Naive thymus-derived CD4-positive, alpha-beta T cell (primary cell): ENCODE measurements around the gene MRPL55. TPM values are rescaled to one million over a fixed set of nuclear protein-coding genes. Genes with fewer than 3 reads are reported as not detected.

ENCODE experiments used
- ATAC-seq: fragments of 150-1000 bp; cut with Tn5 transposase; 2 replicates; pipeline ENCODE4 v1.10.0; 2021; ENCODE audit warnings: mild to moderate bottlenecking, moderate library complexity
- CTCF ChIA-PET: fragments of 350-600 bp; sonication (Branson Sonifier 250); formaldehyde crosslinking; loops from one replicate; lab custom pipeline; 2021; ENCODE audit warnings: antibody characterized with exemption; lab: Charles Lee
- POLR2A ChIA-PET: fragments of 350-600 bp; sonication (Branson Sonifier 250); formaldehyde crosslinking; loops from one replicate; lab custom pipeline; 2021; ENCODE audit warnings: antibody characterized with exemption, inconsistent platforms; lab: Charles Lee
- DNase-seq, 9 donors: peaks; one replicate each; pipeline versions ENCODE4 v3.0.0 to v3.0.0-alpha.2; 2020 to 2022; ENCODE audit warnings: mixed read lengths in 1 of 9
- H3K27ac ChIP-seq: one replicate; pipeline ENCODE4 v1.7.0; 2013; ENCODE audit warnings: mild to moderate bottlenecking, low read depth, low read length, moderate library complexity
- H3K27me3 ChIP-seq, 2 donors: one replicate each; pipeline ENCODE4 v1.7.0; 2013; ENCODE audit warnings: low read length in 2 of 2, mild to moderate bottlenecking in 2 of 2, moderate library complexity in 2 of 2; ENCODE audit not compliant: control insufficient read depth in 2 of 2, insufficient read depth in 2 of 2
- H3K36me3 ChIP-seq, 3 experiments: 1 replicate in 2 of 3; 2 replicates in 1 of 3; pipeline ENCODE4 v1.7.0; 2013; ENCODE audit warnings: low read length in 3 of 3, mild to moderate bottlenecking in 3 of 3, moderate library complexity in 1 of 3; ENCODE audit not compliant: insufficient read depth in 3 of 3, control insufficient read depth in 2 of 3
- H3K4me1 ChIP-seq, 2 donors: one replicate each; pipeline ENCODE4 v1.7.0; 2013; ENCODE audit warnings: low read length in 2 of 2, mild to moderate bottlenecking in 2 of 2, moderate library complexity in 1 of 2; ENCODE audit not compliant: control insufficient read depth in 2 of 2, insufficient read depth in 2 of 2
- H3K4me3 ChIP-seq: 2 replicates; pipeline ENCODE4 v1.7.0; 2013; ENCODE audit warnings: mild to moderate bottlenecking, low read length
- H3K9me3 ChIP-seq, 3 experiments: 1 replicate in 2 of 3; 2 replicates in 1 of 3; pipeline ENCODE4 v1.7.0; 2013; ENCODE audit warnings: low read length in 3 of 3; ENCODE audit not compliant: control insufficient read depth in 2 of 3
- H3K27ac Mint-ChIP-seq, 9 donors: one replicate each; pipeline ENCODE4 v1.8.0; 2020 to 2022; ENCODE audit warnings: mixed read lengths in 9 of 9, mild to moderate bottlenecking in 8 of 9, moderate library complexity in 5 of 9, inconsistent platforms in 2 of 9
- H3K27me3 Mint-ChIP-seq, 5 donors: one replicate each; pipeline ENCODE4 v1.8.0; 2021 to 2022; ENCODE audit warnings: mixed read lengths in 5 of 5, mild to moderate bottlenecking in 1 of 5
- H3K36me3 Mint-ChIP-seq, 5 donors: one replicate each; pipeline ENCODE4 v1.8.0; 2020 to 2022; ENCODE audit warnings: mixed read lengths in 5 of 5, mild to moderate bottlenecking in 3 of 5, inconsistent platforms in 1 of 5
- H3K4me1 Mint-ChIP-seq, 7 donors: one replicate each; pipeline ENCODE4 v1.8.0; 2020 to 2022; ENCODE audit warnings: mixed read lengths in 7 of 7, mild to moderate bottlenecking in 3 of 7, inconsistent platforms in 1 of 7
- H3K4me3 Mint-ChIP-seq, 10 donors: one replicate each; pipeline ENCODE4 v1.8.0; 2020 to 2022; ENCODE audit warnings: mild to moderate bottlenecking in 10 of 10, mixed read lengths in 10 of 10, moderate library complexity in 6 of 10, inconsistent platforms in 2 of 10
- H3K9me3 Mint-ChIP-seq, 11 donors: one replicate each; pipeline ENCODE4 v1.8.0; 2020 to 2022; ENCODE audit warnings: mixed read lengths in 11 of 11, mild to moderate bottlenecking in 4 of 11, inconsistent platforms in 1 of 11, moderate library complexity in 1 of 11
- intact Hi-C, 2 donors: fragments of 100-400 bp; cut with micrococcal nuclease; formaldehyde crosslinking; loops; one replicate each; pipeline ENCODE4 v1.15.1; 2023
- polyA plus RNA-seq, 2 donors: library from polyadenylated mRNA; unstranded; fragments of 300-500 nt; fragmentation: Illumina TruSeq; gene quantifications; one replicate each; pipeline ENCODE4 v1.2.3, GENCODE V29; 2021
- total RNA-seq, 6 experiments: library from RNA in 5 of 6; stranded (reverse) in 5 of 6; gene quantifications; 1 replicate in 5 of 6; 2 replicates in 1 of 6; pipeline ENCODE4 v1.2.3 and lab custom pipeline; 2021 to 2026

MRPL55 gene
- total and polyA plus RNA-seq, 7 experiments from 2014 or later, result 34.3 to 149 (median 68.5) TPM

DNA sequence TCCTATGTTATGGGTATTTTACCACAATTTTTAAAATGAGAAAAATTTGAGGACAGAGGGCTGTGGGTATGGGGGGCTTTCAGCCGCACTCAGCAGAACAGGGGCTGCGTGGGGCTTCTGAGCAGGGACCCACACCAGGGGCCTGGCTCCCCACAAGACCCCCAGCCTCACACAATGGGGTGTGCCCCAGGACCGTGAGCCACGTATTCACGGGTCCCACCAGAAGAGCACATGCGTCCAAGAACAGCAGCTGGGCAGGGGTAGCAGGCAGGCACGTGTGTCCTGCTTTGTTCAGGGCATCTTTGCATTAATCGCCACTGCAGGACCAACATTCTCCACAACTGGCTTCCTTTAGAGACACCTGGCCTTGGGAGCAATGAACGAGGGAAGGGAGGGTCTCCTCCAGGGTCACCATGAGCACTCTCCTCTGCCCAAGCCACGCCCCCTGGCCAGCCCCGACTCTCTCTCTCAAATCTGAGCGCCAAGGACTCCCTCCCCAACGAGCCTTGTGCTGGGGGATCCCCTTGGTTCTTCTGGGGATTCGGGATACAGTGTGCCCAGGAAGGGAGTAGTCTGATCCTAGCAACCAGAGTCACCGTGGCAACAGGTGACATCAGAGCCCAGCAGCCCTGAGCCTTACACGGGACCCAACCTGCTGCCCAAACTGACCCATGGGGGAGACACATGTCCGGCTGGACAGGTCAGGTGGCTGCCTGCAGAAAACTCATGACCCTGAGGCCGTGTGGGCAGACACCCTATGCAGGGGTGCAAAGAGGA is 34.0 kb downstream of the MRPL55 start:
- no peak overlapping the region for H3K4me3 ChIP-seq
- no peak overlapping the region for H3K27ac ChIP-seq
- H3K27me3 ChIP-seq, result no peaks in the 10 kb centered on the region
- ChIA-PET POLR2A (no interaction called here), CTCF (no interaction called here)
- Mint-ChIP-seq H3K4me1 (peaks cover 5 to 19% (median 10%) of the 10 kb centered on the region in 7 donors), H3K27ac (no peak overlapping the region), H3K27me3 (no peaks in the 10 kb centered on the region), H3K4me3 (no peak overlapping the region), H3K9me3 (no peaks in the 10 kb centered on the region), H3K36me3 (no peaks in the 10 kb centered on the region)
- DNase-seq (no peak), ATAC-seq (no peak)
- intact Hi-C loops, result no loop called here
- H3K36me3 ChIP-seq, result no peaks in the 10 kb centered on the region
- H3K4me1 ChIP-seq, result no peaks in the 10 kb centered on the region
- H3K9me3 ChIP-seq, result no peaks in the 10 kb centered on the region

DNA sequence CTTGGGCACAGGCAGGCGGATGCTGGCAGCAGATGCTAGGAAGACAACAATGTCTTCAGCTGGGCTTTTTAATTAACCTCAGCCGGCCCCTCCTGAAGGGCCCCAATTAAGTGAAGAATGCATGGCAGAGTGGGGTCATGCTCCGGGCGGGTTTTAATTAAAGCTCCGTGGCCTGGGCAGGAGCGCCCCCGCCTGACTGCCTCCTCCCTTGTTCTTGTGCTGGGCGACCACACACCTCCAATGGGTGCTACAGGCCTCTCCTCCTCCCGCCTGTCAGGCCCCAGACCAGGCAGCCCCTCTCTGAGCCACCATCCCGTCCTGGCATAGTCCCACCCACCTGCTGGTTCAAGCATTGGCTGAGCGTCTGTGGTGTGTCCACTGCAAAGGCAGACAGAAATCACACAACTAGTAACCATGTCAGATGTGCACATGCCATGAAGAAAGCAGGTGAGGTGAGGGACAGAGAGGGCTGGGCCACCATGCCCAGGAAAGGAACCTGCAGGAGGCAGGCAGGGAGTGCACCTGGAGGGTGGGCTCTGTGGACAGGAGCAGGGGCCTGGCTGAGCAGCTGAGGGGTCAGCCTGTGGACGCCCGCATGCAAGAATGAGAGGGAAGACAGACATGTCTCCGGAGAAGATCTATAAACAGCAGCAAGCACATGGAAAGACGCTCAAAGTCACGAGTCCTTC is 35.1 kb downstream of the MRPL55 start:
- Histone ChIP-seq H3K4me1 (no peaks in the 10 kb centered on the region), H3K36me3 (no peaks in the 10 kb centered on the region), H3K4me3 (no peak overlapping the region), H3K9me3 (no peaks in the 10 kb centered on the region), H3K27ac (no peak overlapping the region), H3K27me3 (no peaks in the 10 kb centered on the region)
- H3K9me3 Mint-ChIP-seq, result no peaks in the 10 kb centered on the region
- DNase-seq (no peak), ATAC-seq (no peak)
- ChIA-PET POLR2A (interaction anchor here (0.8 to 1.9 kb wide), 2 partner anchors 9 to 16 kb away, joined by 3 to 7 read pairs; partner anchors contain the start of gene ARF1), CTCF (no interaction called here)
- peaks cover 3 to 11% (median 10%) of the 10 kb centered on the region in 7 donors for H3K4me1 Mint-ChIP-seq
- H3K4me3 Mint-ChIP-seq, result no peak overlapping the region
- H3K27ac Mint-ChIP-seq, result peak overlapping the region in 1 of 9 donors; percentile 28
- intact Hi-C loops, result no loop called here
- no peaks in the 10 kb centered on the region for H3K36me3 Mint-ChIP-seq
- H3K27me3 Mint-ChIP-seq, result no peaks in the 10 kb centered on the region

DNA sequence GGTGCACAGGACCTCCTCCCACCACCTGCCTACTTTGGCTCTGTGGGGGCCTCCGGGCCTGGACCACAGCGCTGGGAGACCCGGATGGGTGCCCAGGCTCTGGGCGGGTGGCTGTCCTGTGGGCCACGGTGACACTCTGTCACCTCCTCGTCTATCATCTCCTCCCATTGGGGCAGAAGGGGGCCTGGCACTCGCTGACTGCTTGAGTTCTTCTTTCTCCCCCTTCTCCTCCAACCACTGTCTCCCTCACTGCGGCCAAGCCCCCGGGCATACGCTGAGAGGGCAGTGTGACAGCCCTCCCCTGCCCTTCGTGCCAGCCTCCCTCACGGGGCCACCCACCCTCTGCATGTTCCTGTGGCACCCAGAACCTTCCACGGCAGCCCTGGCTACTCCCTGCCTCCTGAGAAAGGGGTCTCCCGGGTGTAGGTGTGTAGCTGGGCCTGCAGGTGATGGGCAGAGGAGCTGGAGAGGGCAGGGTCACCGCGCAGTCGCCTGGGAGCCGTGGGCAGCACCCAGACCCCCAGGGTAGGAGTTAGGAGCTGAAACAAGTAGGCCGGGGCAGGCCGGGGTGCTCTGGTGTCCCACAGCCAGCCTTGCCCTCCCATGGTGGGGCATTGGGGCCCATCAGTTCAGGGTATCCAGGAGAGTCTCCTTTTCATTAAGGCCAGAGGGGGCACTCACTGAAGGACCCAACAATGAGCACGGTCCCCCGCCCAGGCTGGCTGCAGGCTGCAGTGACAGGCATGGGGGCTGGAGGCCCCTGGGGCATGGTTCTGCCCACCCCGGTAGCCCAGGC is 35.8 kb downstream of the MRPL55 start:
- no peaks in the 10 kb centered on the region for H3K36me3 Mint-ChIP-seq
- Histone ChIP-seq H3K9me3 (no peaks in the 10 kb centered on the region), H3K27me3 (no peaks in the 10 kb centered on the region), H3K27ac (no peak overlapping the region), H3K4me1 (no peaks in the 10 kb centered on the region), H3K36me3 (no peaks in the 10 kb centered on the region), H3K4me3 (no peak overlapping the region)
- no peak overlapping the region for H3K27ac Mint-ChIP-seq
- peaks cover 0 to 2% (median 0%) of the 10 kb centered on the region in 11 donors for H3K9me3 Mint-ChIP-seq
- CTCF ChIA-PET, result no interaction called here
- intact Hi-C loops, result no loop called here
- H3K4me1 Mint-ChIP-seq, result peaks cover 0 to 10% (median 5%) of the 10 kb centered on the region in 7 donors
- POLR2A ChIA-PET, result interaction anchor here (1.9 kb wide), 1 partner anchor 9 kb away, joined by 7 read pairs; the partner anchor contains the start of gene ARF1
- ATAC-seq, result no peak
- no peak overlapping the region for H3K4me3 Mint-ChIP-seq
- no peak for DNase-seq
- no peaks in the 10 kb centered on the region for H3K27me3 Mint-ChIP-seq

DNA sequence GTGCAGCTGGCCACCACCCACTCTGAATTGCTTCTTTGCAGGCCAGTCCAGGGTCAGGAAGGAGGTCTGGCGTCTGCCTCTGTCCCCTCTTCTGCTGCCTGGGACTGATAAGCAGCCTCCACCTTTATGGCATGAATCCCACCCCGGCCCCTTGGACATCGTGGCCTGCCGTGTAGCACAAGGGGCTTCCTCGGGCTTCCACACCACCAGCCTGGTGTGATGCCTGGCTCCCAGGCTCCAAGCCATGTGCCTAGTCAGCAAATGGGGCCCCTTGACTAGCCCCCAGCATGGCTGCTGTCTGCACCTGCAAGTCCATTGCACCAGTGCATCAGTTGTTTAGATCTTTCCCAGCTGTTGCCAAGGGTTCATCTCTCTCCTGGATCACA is 36.4 kb downstream of the MRPL55 start:
- ChIA-PET POLR2A (interaction anchor here (1.9 kb wide), 1 partner anchor 10 kb away, joined by 7 read pairs; the partner anchor contains the start of gene ARF1), CTCF (no interaction called here)

DNA sequence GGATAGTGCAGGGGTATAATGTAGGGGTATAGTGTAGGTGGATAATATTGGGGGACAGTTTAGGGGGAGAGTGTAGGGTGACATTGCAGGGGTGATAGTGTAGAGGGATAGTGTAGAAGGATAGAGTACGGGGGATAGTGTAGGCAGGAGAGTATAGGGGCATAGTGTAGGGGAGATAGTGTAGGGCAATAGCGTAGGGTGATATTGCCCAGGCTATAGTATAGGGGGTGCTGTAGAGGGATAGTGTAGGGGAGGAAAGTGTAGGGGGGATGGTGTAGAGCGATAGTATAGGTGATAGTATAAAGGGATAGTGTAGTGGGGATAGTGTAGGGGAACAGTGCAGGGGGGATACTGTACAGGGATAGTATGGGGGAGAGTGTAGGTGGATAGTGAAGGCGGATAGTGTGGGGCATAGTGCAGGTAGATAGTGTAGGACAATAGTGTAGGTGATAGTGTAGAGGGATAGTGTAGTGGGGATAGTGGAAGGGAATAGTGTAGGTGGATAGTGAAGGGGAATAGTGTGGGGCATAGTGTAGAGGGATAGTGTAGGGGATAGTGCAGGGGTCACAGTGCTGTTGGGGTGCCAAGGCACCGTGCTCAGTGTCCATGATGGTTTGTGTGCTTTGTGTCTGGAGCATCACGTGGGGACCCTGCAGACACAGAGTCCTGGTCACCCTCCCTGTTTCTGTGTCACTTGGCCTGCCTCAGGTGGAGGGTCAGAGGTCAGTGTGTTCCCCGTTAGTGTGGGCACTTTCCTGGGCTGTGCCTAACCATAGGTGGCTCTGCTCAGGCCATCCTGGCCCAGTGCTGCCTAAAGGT is 37.1 kb downstream of the MRPL55 start:
- Histone ChIP-seq H3K4me1 (no peaks in the 10 kb centered on the region), H3K27me3 (peaks cover 0 to 5% of the 10 kb centered on the region in 2 donors), H3K9me3 (no peaks in the 10 kb centered on the region), H3K27ac (no peak overlapping the region), H3K4me3 (no peak overlapping the region), H3K36me3 (no peaks in the 10 kb centered on the region)
- ChIA-PET CTCF (no interaction called here), POLR2A (no interaction called here)
- peaks cover 0 to 2% (median 0%) of the 10 kb centered on the region in 11 donors for H3K9me3 Mint-ChIP-seq
- intact Hi-C loops, result no loop called here
- no peaks in the 10 kb centered on the region for H3K36me3 Mint-ChIP-seq
- H3K4me3 Mint-ChIP-seq, result no peak overlapping the region
- peak overlapping the region in 2 of 9 donors; percentile 1 to 29 for H3K27ac Mint-ChIP-seq
- H3K4me1 Mint-ChIP-seq, result peaks cover 0 to 6% (median 5%) of the 10 kb centered on the region in 7 donors
- no peak for DNase-seq
- H3K27me3 Mint-ChIP-seq, result peaks cover 0 to 3% (median 0%) of the 10 kb centered on the region in 5 donors
- peak; percentile 28 for ATAC-seq

More for the DNA sequence above, 36.4 kb downstream of the MRPL55 start:
- ATAC-seq, result no peak
- Mint-ChIP-seq H3K9me3 (peaks cover 0 to 2% (median 0%) of the 10 kb centered on the region in 11 donors), H3K4me1 (peaks cover 0 to 10% (median 5%) of the 10 kb centered on the region in 7 donors), H3K27ac (no peak overlapping the region), H3K36me3 (no peaks in the 10 kb centered on the region), H3K4me3 (no peak overlapping the region), H3K27me3 (no peaks in the 10 kb centered on the region)
- Histone ChIP-seq H3K4me1 (no peaks in the 10 kb centered on the region), H3K27me3 (no peaks in the 10 kb centered on the region), H3K36me3 (no peaks in the 10 kb centered on the region), H3K27ac (no peak overlapping the region), H3K4me3 (no peak overlapping the region), H3K9me3 (no peaks in the 10 kb centered on the region)
- DNase-seq, result no peak
- intact Hi-C loops, result no loop called here

DNA sequence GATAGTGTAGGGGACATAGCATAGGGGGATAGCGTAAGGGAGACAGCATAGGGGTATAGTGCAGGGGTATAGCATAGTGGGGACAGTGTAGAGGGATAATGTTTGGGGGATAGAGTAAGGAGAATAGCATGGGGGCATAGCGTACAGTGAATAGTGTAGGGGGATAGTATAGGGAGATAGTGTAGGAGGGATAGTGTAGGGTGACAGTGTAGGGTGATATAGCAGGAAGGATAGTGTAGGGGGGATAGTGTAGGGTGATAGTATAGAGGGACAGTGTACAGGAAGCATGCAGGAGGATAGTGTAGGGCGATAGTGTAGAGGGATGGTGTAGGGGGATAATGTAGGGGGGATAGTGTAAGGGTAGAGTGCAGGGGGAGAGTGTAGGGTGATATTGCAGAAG is 38.2 kb downstream of the MRPL55 start:
- intact Hi-C loops, result no loop called here
- POLR2A ChIA-PET, result no interaction called here
- peaks cover 0 to 6% (median 5%) of the 10 kb centered on the region in 7 donors for H3K4me1 Mint-ChIP-seq
- H3K4me3 ChIP-seq, result no peak overlapping the region
- ATAC-seq, result peak; percentile 6
- peaks cover 0 to 11% of the 10 kb centered on the region in 2 donors for H3K27me3 ChIP-seq
- CTCF ChIA-PET, result no interaction called here
- H3K27me3 Mint-ChIP-seq, result peaks cover 0 to 13% (median 5%) of the 10 kb centered on the region in 5 donors
- no peak overlapping the region for H3K27ac Mint-ChIP-seq
- no peak overlapping the region for H3K4me3 Mint-ChIP-seq
- H3K9me3 Mint-ChIP-seq, result peaks cover 0 to 2% (median 0%) of the 10 kb centered on the region in 11 donors
- no peaks in the 10 kb centered on the region for H3K36me3 ChIP-seq
- no peak for DNase-seq
- no peaks in the 10 kb centered on the region for H3K36me3 Mint-ChIP-seq
- no peaks in the 10 kb centered on the region for H3K9me3 ChIP-seq
- H3K4me1 ChIP-seq, result no peaks in the 10 kb centered on the region
- H3K27ac ChIP-seq, result no peak overlapping the region
